HG03521 (cell line): ENCODE data around the gene CEP350.

Source experiments
- ATAC-seq: cut with Tn5 transposase; IDR thresholded peaks from one replicate; pipeline ENCODE4 v1.9.1; 2021; ENCODE audit warnings: mild to moderate bottlenecking, moderate library complexity; ENCODE audit not compliant: unreplicated experiment

The CEP350 gene, protein sequence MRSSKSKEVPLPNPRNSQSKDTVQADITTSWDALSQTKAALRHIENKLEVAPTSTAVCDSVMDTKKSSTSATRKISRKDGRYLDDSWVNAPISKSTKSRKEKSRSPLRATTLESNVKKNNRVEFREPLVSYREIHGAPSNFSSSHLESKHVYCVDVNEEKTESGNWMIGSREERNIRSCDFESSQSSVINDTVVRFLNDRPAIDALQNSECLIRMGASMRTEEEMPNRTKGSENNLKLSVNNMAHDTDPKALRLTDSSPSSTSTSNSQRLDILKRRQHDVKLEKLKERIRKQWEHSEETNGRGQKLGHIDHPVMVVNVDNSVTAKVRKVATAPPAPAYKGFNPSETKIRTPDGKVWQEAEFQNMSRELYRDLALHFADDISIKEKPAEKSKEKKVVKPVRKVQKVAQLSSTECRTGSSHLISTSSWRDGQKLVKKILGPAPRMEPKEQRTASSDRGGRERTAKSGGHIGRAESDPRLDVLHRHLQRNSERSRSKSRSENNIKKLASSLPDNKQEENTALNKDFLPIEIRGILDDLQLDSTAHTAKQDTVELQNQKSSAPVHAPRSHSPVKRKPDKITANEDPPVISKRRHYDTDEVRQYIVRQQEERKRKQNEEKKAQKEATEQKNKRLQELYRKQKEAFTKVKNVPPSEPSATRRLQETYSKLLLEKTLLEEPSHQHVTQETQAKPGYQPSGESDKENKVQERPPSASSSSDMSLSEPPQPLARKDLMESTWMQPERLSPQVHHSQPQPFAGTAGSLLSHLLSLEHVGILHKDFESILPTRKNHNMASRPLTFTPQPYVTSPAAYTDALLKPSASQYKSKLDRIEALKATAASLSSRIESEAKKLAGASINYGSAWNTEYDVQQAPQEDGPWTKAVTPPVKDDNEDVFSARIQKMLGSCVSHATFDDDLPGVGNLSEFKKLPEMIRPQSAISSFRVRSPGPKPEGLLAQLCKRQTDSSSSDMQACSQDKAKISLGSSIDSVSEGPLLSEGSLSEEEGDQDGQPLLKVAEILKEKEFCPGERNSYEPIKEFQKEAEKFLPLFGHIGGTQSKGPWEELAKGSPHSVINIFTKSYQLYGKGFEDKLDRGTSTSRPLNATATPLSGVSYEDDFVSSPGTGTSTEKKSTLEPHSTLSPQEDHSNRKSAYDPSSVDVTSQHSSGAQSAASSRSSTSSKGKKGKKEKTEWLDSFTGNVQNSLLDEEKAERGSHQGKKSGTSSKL (N-terminal part only)

GRCh38 chr1:179954493-179955286 is at the start of gene CEP350:
Gene CEP350, plus strand, starts transcription at chr1:179954810. Its CDS starts 31,372 bp downstream, at chr1:179986182.
- ATAC-seq: peak; percentile 91

GRCh38 chr1:179910934-179911333 is 43.7 kb upstream of the CEP350 start:
- ATAC-seq: no peak

- no peak for ATAC-seq
These were observed 42.8 kb upstream of the CEP350 start for GRCh38 chr1:179911812-179912211.

GRCh38 chr1:179917601-179918429 is 36.8 kb upstream of the CEP350 start:
- no peak for ATAC-seq

- no peak for ATAC-seq
These were observed 33.1 kb upstream of the CEP350 start for GRCh38 chr1:179921472-179921871.

DNA sequence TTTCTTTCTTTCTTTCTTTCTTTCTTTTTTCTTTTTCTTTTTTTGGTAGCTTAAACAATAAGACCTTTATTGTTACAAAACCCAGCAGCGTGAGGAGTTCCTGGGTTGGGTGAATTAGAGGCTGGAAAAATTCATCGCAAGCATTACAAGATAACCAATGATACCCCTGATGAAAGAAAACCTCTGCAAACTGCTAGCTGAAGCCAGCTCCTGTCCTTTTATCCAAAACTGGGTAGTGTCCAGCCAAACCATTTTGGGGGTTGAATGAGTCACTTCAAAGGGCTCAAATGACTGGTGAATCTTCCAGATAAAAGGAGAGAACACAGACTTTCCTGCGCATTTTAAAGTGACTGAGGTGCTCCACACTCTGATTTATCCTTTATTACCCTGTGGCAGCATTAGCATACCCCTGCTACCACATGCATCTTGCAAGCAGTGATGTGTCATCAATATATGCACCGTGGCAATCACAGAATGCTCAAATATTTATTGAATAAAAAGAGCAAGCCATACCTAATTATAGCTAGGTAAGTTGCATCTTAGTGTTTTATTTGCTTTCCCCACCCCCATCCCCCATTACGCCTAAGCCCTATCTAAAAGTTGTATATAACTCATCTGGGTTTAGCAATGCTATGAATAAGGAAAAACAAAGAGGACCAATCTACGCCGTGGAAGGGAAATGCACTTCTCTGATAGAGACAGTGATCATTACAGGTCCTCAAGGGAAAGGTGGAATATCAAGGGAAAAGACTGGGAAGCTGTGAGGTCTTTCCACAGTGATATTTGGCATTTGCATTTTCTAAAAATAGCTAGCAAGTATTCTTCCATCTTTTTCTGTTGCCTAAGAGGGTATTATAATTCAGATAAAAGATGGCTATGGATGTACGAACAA is 32.4 kb upstream of the CEP350 start:
- no peak for ATAC-seq

DNA sequence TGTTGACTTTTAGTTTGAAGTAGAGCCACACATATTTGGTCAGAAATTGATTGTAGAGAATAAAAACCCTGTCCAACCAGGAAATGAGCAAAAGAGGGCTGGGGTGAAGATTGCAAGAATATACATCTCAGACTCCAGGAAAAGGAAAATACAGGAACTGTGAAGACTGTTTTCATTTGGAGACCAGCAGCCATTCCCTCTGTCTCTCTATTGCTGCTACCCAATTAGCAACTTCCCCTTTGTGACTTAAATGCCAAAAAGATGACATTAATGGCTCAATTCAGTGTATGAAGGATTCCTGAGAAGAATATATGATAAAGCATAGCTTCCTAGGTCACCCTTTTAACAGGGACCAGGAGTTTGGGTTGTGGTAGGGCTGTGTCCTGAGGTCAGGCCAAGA is 31.6 kb upstream of the CEP350 start:
- ATAC-seq: no peak

DNA sequence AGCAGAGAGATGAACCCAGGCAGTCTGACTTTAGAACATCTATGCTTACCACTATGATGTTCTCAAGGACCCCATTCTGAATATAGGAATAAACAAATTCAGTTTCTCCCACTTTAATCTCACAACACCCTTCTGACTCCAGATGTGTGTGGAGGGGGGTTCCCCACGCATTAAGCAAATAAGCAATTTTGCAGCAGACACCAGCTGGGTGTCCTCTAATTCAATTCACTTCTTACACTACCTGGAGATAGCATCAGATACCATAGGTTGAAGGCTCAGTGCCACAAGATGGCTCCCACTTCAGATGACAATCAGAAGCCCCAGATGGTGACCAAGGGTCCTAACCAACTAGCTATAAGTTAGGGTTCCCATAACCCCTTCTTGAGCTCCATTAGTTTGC is 30.3 kb upstream of the CEP350 start:
- no peak for ATAC-seq

- ATAC-seq: no peak
These were observed 29.3 kb upstream of the CEP350 start for GRCh38 chr1:179925302-179925701.

GRCh38 chr1:179925922-179926849 is 28.4 kb upstream of the CEP350 start:
- ATAC-seq: no peak

GRCh38 chr1:179926850-179927205 is 27.8 kb upstream of the CEP350 start:
- ATAC-seq: no peak

- no peak for ATAC-seq
These were observed 24.4 kb upstream of the CEP350 start for GRCh38 chr1:179929955-179930798.

DNA sequence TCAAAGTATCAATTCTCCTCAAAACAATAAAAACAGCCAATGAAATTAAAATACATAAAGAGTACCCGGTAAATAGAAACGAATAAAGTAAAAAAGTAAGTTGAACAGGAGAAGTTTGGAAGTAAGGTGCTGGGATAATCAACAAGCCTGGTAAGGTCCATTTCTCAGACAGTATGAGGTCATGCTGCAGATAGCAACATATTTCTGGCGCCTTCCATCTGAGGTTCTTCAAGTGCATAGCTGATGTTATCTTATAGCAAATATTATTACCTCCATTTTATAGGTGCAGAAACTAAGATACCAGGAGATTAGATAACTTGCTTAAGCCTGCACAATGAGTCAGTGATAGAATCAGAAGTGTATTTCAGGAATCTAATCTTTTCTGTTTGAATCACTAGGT is 23.7 kb upstream of the CEP350 start:
- no peak for ATAC-seq

DNA sequence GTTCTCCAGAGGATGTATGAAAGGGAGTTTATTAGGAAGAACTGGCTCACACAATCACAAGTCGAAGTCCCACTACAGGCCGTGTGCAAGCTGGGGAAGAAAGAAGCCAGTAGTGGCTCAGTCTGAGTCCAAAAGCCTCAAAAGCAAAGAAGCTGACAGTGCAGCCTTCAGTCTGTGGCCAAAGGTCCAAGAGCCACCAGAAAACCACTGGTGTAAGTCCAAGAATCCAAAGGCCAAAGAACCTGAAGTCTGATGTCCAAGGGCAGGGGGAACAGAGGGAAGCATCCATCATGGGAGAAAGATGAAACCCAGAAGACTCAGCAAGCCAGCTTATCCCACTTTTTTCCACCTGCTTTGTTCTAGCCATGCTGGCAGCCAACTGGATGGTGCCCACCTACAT is 21.4 kb upstream of the CEP350 start:
- ATAC-seq: no peak

- ATAC-seq: no peak
These were observed 18.6 kb upstream of the CEP350 start for GRCh38 chr1:179935909-179936496.

- ATAC-seq: no peak
These were observed 16.8 kb upstream of the CEP350 start for GRCh38 chr1:179937668-179938254.
